ENCODE measurements around the gene MEIOB. TPM values are rescaled to one million over a fixed set of nuclear protein-coding genes. Genes with fewer than 3 reads are reported as not detected.

Gene MEIOB
- total RNA-seq, 1 donor, result not detected

- H3K4me3 ChIP-seq (ENCODE audit: low read depth, low read length), result no peak overlapping the region
- DNase-seq (ENCODE audit: low read depth), result no peak
- no peak for TF ChIP-seq CTCF (IDR thresholded peaks at IDR 0.05; ENCODE audit: insufficient read depth, low read depth, low read length)
These were observed 41.8 kb downstream of the MEIOB start for GRCh38 chr16:1830213-1830612.

- TF ChIP-seq CTCF (IDR thresholded peaks at IDR 0.05; ENCODE audit: insufficient read depth, low read depth, low read length), result no peak
- DNase-seq (ENCODE audit: low read depth), result peak; percentile 18
- peak overlapping the region; percentile 97 for H3K4me3 ChIP-seq (ENCODE audit: low read depth, low read length)
These were observed 43.1 kb downstream of the MEIOB start for GRCh38 chr16:1828645-1829410.

- peak; percentile 96 for DNase-seq (ENCODE audit: low read depth)
- no peak for TF ChIP-seq CTCF (IDR thresholded peaks at IDR 0.05; ENCODE audit: insufficient read depth, low read depth, low read length)
- peak within 1 kb of the TSS; percentile 97 for H3K4me3 ChIP-seq (ENCODE audit: low read depth, low read length)
These were observed 45.0 kb downstream of the MEIOB start, which contains the start of the genes FAHD1 and HAGH for GRCh38 chr16:1826691-1827573. Gene FAHD1 (plus strand): TSS chr16:1827206. CDS start chr16:1827239, 33 bp downstream. Gene HAGH (minus strand): TSS chr16:1826825. CDS start chr16:1826787, 38 bp downstream.

- DNase-seq (ENCODE audit: low read depth), result peak; percentile 64
- peak overlapping the region; percentile 97 for H3K4me3 ChIP-seq (ENCODE audit: low read depth, low read length)
- no peak for TF ChIP-seq CTCF (IDR thresholded peaks at IDR 0.05; ENCODE audit: insufficient read depth, low read depth, low read length)
These were observed 45.9 kb downstream of the MEIOB start for GRCh38 chr16:1825864-1826690.

- H3K4me3 ChIP-seq (ENCODE audit: low read depth, low read length), result peak overlapping the region; percentile 97
- no peak for TF ChIP-seq CTCF (IDR thresholded peaks at IDR 0.05; ENCODE audit: insufficient read depth, low read depth, low read length)
- no peak for DNase-seq (ENCODE audit: low read depth)
These were observed 46.5 kb downstream of the MEIOB start for GRCh38 chr16:1825381-1825863.

- H3K4me3 ChIP-seq (ENCODE audit: low read depth, low read length), result no peak overlapping the region
- TF ChIP-seq CTCF (IDR thresholded peaks at IDR 0.05; ENCODE audit: insufficient read depth, low read depth, low read length), result peak; percentile 36
- DNase-seq (ENCODE audit: low read depth), result peak; percentile 63
These were observed 48.1 kb downstream of the MEIOB start for GRCh38 chr16:1823821-1824220.

Data from fibroblast of villous mesenchyme (primary cell).